Cardiac septum (tissue), 1 donor: Measurements from ENCODE around the gene PRPS1. TPM values are rescaled to one million over a fixed set of nuclear protein-coding genes. Genes with fewer than 3 reads are reported as not detected.
A peak's percentile ranks its signal among the peaks of the same experiment; 100 is the strongest.
"Not testable (repeated sequence)": the region's sequence is repeated elsewhere in the genome, so short reads cannot be mapped to it uniquely, and the experiment has no call there.

Experiments
- DNase-seq: peaks from one replicate; pipeline ENCODE4 v3.0.0-alpha.2; 2020; ENCODE audit warnings: low spot score
- intact Hi-C: fragments of 100-400 bp; cut with DNase I; formaldehyde crosslinking; loops from one replicate; pipeline ENCODE4 v1.14.0; 2022
- total RNA-seq: library from RNA; stranded (reverse); fragmentation: NEBNext Ultra II Directional; extraction: Animal tissue kit (Norgen Biotek cat#: 25700); gene quantifications from one replicate; pipeline ENCODE4 v1.2.1, GENCODE V29; 2021
- donor health status: DM: no; HTN: no; CAD: no.

PRPS1 gene
- total RNA-seq, 1 donor from 2014 or later: 22.7 TPM

DNA sequence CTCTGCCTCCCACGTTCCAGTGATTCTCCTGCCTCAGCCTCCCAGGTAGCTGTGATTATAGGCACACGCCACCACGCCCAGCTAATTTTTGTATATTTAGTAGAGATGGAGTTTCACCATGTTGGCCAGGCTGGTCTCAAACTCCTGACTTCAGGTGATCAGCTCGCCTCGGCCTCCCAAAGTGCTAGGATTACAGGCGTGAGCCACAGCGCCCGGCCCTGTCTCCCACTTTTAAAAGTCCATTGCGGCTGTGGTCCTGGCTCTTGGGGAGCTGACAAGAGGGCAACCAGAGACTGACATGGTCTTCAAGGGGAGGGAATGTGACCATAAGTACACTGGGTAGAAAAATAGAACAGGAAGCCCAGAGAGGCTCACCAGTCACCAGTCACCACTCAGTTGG is 42.9 kb downstream of the PRPS1 start:
- DNase-seq, intact Hi-C loops: not testable (repeated sequence)

DNA sequence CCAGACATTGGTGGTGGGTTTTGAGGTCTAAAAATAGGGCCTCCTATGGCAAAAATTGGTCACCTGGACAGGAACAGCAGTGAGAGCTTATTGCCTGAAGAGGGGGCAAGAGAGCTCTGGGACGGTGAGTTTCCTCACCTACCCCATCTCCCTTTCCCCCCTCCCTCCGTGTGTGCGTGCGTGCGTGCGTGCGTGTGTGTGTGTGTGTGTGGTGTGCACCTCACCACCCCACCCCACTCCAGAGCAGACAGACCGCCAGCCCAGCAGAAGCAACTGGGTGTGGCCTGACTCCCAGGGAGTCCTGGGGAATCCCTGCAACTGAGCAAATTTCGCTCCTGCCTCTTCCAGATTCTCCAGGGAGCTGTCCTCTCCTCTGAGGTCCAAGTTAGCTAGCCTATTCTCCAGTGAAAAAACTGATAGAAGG is 44.7 kb downstream of the PRPS1 start:
- intact Hi-C loops: loop anchor here (1.0 kb wide), 1 partner anchor 102 kb away; the partner anchor contains the start of gene TSC22D3
- peak; percentile 80 for DNase-seq

DNA sequence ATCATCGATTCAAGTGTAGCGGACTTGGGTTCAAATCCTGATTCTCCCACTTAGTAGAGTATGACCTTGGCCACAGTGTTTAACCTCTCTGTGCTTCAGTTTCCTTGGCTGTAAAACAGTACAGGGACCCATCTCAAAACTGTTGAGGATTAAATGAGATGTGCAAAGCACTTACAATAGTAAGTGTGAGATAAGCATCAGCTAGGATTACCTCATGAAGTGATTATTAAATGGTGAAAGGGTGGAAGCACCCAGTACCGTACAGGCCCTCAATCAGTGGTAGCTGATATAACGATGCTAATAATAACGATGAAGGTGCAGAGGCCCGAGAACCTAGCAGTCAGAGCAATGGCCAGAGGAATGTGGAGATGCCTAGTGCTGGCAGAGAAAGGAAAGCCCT is 45.1 kb downstream of the PRPS1 start:
- DNase-seq: no peak
- intact Hi-C loops: loop anchor here (1.0 kb wide), 1 partner anchor 102 kb away; the partner anchor contains the start of gene TSC22D3

DNA sequence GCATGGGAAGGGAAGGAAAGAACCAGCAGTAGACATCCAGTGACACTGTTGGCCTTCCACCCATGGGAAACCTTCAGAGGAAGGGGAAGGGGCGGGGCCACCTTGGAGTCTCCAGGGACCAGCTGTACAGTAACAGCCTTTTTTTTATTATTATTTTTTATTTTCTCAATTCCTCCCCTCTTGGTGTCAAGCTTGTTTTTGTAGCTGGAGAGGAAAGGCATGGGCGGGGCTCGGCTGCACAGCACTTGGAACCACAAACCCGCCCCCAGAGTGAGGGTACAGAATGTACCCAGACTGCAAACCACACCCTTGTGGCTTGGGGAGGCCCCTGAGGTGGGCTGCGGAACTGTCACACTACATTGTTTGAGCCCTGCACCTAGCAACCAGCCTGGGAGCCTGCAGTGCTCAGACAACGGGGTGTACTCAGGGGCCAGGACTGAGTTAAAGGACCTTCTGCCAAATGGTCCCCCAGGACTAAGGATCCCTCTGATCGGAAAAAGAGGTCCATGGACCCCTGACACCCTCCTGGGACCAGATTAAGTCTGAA is 45.7 kb downstream of the PRPS1 start:
- intact Hi-C loops: loop anchor here (1.0 kb wide), 1 partner anchor 101 kb away; the partner anchor contains the start of gene TSC22D3
- DNase-seq: peak; percentile 90

DNA sequence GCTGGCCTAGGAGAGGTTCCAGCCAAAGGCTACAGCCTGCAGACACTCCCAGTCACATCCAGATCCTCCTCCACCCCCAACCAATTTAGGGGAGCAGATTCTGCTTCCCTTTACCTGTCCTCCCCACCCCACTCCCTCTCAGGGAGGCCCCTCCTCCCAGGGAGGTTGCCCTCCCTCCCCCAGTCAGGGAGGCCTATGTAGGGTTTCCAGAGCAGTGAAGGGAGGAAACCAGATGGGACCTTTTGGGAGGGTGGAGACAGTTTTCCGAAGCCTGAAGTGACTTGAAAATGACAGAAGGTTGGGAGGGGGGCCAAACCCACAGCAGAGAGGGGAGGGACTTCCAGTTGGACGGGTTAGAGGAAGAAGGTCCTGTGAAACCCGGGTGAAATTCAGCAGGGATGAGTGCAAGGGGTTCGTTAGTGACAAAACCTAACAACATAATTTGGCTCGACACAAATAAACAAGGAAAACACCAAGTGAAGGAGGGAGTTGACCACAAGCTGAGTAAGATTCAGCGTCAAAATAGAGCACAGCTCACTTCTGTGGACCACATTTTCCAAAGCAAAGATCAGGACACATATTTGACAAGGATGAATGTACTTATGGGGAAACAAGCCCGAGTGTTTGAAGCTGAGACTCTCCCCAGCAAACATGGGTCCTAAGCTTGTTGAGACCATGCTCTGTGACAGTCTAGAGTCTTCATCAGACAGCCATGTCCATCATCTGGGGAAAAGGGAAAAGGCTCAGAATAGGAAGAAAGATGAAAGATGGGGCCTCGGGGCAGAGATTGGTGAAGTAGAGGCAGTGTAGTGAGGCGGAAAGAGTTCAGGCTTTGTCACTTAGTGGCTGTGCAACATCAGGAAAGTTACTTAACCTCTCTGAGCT is 46.4 kb downstream of the PRPS1 start:
- intact Hi-C loops: no loop called here
- DNase-seq: no peak

GRCh38 chrX:107675365-107675654 is 47.0 kb downstream of the PRPS1 start:
- intact Hi-C loops: no loop called here
- DNase-seq: no peak

DNA sequence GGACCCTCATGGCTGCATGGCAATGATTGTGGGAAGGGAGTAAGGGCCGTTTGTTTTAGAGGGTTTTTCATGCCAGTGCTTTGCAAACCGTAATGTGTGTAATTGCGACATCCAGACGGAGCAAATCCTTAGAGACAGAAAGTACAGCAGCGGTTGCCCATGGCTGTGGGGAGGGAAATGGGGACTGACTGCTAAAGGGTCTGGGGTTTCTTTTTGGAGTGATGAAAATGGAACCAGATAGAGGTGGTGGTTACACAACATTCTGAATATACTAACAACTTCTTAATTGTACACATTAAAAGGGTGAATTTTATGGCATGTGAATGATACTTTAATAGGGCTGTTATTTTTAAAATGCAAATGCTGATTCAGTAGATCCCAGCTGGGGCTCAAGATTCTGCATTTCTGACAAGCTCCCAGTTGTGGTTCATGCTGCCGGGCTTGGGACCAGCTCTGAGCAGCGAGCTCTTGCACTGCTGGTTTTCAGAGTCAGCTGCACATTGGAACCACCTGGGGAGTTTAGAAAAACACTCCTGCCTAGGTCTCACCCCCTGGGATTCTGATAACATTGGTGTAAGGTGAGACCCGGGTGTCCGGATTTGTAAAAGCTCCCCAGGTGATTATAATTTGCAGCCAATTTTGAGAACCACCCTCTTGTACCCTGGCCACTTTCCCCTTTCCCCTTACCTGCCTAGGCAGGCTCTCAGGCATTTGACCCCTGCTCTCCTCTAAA is 47.7 kb downstream of the PRPS1 start:
- intact Hi-C loops: loop anchor here (2.0 kb wide), 1 partner anchor 39 kb away; no protein-coding TSS in a partner anchor
- DNase-seq: no peak

GRCh38 chrX:107676559-107677378 is 48.5 kb downstream of the PRPS1 start:
- intact Hi-C loops: loop anchor here (2.0 kb wide), 1 partner anchor 38 kb away; no protein-coding TSS in a partner anchor

GRCh38 chrX:107677501-107677901 is 49.2 kb downstream of the PRPS1 start:
- intact Hi-C loops: loop anchor here (2.0 kb wide), 1 partner anchor 37 kb away; no protein-coding TSS in a partner anchor
- DNase-seq: no peak

More at GRCh38 chrX:107676559-107677378, 48.5 kb downstream of the PRPS1 start:
- peak; percentile 89 for DNase-seq

DNA sequence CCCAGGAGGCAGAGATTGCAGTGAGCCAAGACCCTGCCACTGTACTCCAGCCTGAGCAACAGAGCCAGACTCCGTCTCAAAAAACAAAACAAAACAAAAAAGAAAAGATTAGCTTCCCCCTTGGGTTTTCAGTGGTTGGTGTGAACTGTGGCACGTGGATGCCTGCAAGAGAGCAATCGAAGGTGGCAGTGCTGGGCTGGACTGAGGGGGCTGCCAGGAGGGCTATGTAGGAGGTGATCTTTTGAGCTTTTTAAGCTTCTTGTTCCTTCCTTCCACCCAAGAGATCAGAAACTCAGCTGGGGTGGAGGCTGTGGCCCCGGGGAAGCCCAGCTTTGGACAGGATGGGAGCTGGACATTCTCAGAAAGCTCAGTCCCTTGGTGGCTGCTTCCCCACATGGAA is 49.6 kb downstream of the PRPS1 start:
- no peak for DNase-seq
- intact Hi-C loops: loop anchor here (2.0 kb wide), 1 partner anchor 37 kb away; no protein-coding TSS in a partner anchor

GRCh38 chrX:107678957-107679740 is 50.8 kb downstream of the PRPS1 start:
- DNase-seq: peak; percentile 82
- intact Hi-C loops: no loop called here

DNA sequence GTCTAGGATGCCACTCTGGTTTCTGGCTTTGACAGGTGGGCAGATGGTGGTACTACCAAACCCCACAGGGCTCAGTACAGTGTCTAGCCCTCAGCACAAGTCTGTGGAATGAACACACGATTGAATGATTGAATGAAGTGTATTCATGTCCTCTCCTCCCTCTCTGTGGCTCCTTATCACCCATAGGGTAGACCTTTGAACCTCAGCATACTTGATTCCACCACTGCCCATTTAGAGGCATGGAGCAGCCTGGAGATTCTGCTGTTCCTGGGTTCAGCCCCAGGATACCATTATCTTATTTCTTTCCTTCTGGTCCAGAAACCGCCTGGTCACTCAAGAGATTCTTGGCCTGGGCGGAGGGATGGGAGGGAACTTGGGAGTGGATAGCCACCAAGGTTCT is 53.9 kb downstream of the PRPS1 start:
- DNase-seq: no peak
- intact Hi-C loops: no loop called here

DNA sequence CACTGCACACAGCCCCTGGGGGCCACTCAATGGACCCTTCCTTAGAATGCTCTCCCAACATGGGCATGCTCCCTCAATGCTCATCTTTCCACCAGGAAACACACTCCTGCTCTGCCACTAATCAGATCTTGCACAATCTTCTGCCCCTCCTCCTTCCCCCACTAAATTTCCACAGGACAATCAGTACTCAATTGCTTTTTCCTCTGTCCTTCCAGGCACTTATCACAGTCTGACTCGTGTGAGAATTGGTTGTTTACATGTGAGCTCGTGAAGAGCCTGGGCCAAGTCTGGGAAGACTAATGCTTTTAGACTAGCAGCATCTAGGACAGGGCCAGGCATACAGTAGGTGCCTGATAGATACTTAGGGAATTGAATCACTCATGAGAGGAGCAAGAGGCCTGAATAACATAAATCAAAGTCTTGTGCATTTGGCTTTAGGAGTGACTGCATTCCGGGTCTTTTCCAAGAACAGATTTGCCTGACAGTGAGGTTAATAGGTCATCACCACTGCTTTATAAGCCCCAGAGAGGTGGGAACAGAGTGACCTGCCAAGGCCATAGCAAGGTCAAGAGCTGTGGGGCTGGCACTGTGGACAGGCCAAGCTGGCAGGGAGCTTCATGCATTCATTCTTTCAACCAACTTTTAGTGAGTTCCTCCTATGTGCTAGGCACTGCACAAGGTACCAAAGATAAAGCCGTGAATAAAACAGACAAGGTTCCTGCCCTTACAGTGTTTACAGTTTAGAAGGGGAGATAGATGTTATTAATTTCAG is 55.0 kb downstream of the PRPS1 start:
- intact Hi-C loops: no loop called here
- no peak for DNase-seq

GRCh38 chrX:107683931-107684330 is 55.6 kb downstream of the PRPS1 start:
- intact Hi-C loops: no loop called here
- DNase-seq: no peak

- intact Hi-C loops: no loop called here
- peak; percentile 81 for DNase-seq
Observed at GRCh38 chrX:107684956-107685385, 56.7 kb downstream of the PRPS1 start.

- intact Hi-C loops, DNase-seq: not testable (repeated sequence)
Observed at GRCh38 chrX:107685586-107685985, 57.3 kb downstream of the PRPS1 start.

DNA sequence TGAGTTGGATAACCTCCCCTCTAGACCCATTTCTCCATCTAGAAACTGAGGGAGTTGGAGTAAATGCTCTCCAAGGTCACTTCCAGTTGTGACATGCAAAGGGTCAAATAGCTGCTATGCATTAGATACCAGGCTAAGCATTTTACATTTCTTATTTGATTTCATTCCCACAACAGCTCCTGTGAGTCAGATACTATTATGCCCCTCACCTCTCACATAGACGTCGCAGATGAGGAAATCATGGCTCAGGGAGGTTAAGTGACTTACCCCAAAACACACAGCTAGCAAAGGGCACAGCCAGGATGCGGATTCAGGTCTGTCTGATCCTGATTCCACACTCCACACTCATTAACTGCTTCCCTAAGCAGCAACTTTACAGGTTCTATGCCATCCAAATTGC is 57.7 kb downstream of the PRPS1 start:
- intact Hi-C loops: no loop called here
- no peak for DNase-seq

DNA sequence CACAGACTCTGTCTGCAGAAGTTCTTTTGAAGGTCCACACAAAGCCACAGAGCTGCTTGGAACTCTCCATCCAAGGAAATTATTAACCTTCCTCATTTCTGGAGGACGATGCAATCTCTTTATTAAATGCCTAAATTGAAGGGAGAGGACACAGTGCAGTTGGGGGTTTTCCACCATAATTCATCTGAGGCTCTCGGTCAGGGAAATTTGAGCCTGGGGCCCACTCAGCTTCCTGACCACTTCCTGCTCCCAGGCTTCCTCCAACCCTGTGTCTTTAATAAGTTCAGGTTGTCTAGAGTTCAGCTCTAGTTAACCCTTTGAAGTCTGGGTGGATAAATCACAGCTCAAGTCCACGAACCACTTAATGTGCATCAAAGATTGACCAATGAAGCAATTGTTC is 58.5 kb downstream of the PRPS1 start:
- no peak for DNase-seq
- intact Hi-C loops: no loop called here
